Right atrium auricular region (tissue), 2 donors: ENCODE results near the gene NGEF. TPM values are rescaled to one million over a fixed set of nuclear protein-coding genes. Genes with fewer than 3 reads are reported as not detected.
A peak's percentile ranks its signal among the peaks of the same experiment; 100 is the strongest.

Experiments used
- DNase-seq: peaks from one replicate; pipeline ENCODE4 v3.0.0-alpha.2; 2019; ENCODE audit warnings: low spot score
- H3K27ac ChIP-seq, 2 donors: fragments of 200-600 bp; sonication (generic); 1 replicate in 1 of 2; 2 replicates in 1 of 2; pipeline ENCODE4 v1.5.1; 2016 to 2019
- H3K27me3 ChIP-seq, 2 donors: fragments of 200-600 bp; sonication (generic); one replicate each; pipeline versions ENCODE4 v1.5.1 to v1.6.0; 2017 to 2019
- H3K36me3 ChIP-seq: fragments of 200-600 bp; sonication (generic); one replicate; pipeline ENCODE4 v1.5.1; 2016
- H3K4me1 ChIP-seq, 2 donors: fragments of 200-600 bp; sonication (generic); one replicate each; pipeline versions ENCODE4 v1.5.1 to v1.6.0; 2017 to 2019
- H3K4me3 ChIP-seq, 2 donors: fragments of 200-600 bp; sonication (generic); 1 replicate in 1 of 2; 2 replicates in 1 of 2; pipeline ENCODE4 v1.5.1; 2017 to 2019; ENCODE audit warnings: mild to moderate bottlenecking in 1 of 2, moderate library complexity in 1 of 2
- H3K9me3 ChIP-seq, 2 donors: fragments of 200-600 bp; sonication (generic); one replicate each; pipeline ENCODE4 v1.5.1; 2019
- CTCF ChIP-seq, 2 donors: fragments of 200-600 bp; sonication (generic); IDR thresholded peaks; one replicate each; pipeline ENCODE4 v1.5.1; 2019; ENCODE audit warnings: antibody characterized with exemption in 2 of 2
- total RNA-seq, 2 donors: library from RNA; depleted of rRNA; stranded (reverse); fragments of >200 nt; gene quantifications; one replicate each; pipeline ENCODE4 v1.1.0, GENCODE V29; 2016

NGEF gene
- total RNA-seq, 2 donors from 2014 or later, result 1.4 to 4.8 TPM

- Histone ChIP-seq H3K36me3 (no peaks in the 10 kb centered on the region), H3K4me3 (no peak overlapping the region), H3K27ac (no peak overlapping the region), H3K4me1 (peaks cover 0 to 32% of the 10 kb centered on the region in 2 donors), H3K27me3 (no peaks in the 10 kb centered on the region), H3K9me3 (no peaks in the 10 kb centered on the region)
- TF ChIP-seq CTCF (IDR thresholded peaks at IDR 0.05), result no peak
- no peak for DNase-seq
These were observed 83.6 kb downstream of the NGEF start for GRCh38 chr2:232929303-232930058.

GRCh38 chr2:232928551-232929302 is 84.3 kb downstream of the NGEF start:
- no peaks in the 10 kb centered on the region for H3K9me3 ChIP-seq
- peaks cover 0 to 32% of the 10 kb centered on the region in 2 donors for H3K4me1 ChIP-seq
- H3K27me3 ChIP-seq, result no peaks in the 10 kb centered on the region
- H3K36me3 ChIP-seq, result no peaks in the 10 kb centered on the region
- no peak overlapping the region for H3K27ac ChIP-seq
- no peak for DNase-seq
- peak overlapping the region in 1 of 2 donors; percentile 34 for H3K4me3 ChIP-seq
- TF ChIP-seq CTCF (IDR thresholded peaks at IDR 0.05), result no peak

- H3K27me3 ChIP-seq, result no peaks in the 10 kb centered on the region
- no peak for TF ChIP-seq CTCF (IDR thresholded peaks at IDR 0.05)
- no peak for DNase-seq
- H3K27ac ChIP-seq, result no peak overlapping the region
- H3K4me1 ChIP-seq, result peaks cover 0 to 32% of the 10 kb centered on the region in 2 donors
- H3K36me3 ChIP-seq, result no peaks in the 10 kb centered on the region
- H3K4me3 ChIP-seq, result peak overlapping the region; percentile 39 to 51
- H3K9me3 ChIP-seq, result no peaks in the 10 kb centered on the region
These were observed 85.1 kb downstream of the NGEF start for GRCh38 chr2:232927793-232928550.

GRCh38 chr2:232927032-232927792 is 85.8 kb downstream of the NGEF start:
- Histone ChIP-seq H3K27ac (no peak overlapping the region), H3K36me3 (no peaks in the 10 kb centered on the region), H3K4me1 (peaks cover 0 to 32% of the 10 kb centered on the region in 2 donors), H3K9me3 (no peaks in the 10 kb centered on the region), H3K4me3 (peak overlapping the region; percentile 39 to 51), H3K27me3 (no peaks in the 10 kb centered on the region)
- no peak for DNase-seq
- TF ChIP-seq CTCF (IDR thresholded peaks at IDR 0.05), result no peak

GRCh38 chr2:232926431-232926939 is 86.6 kb downstream of the NGEF start:
- peaks cover 0 to 28% of the 10 kb centered on the region in 2 donors for H3K4me1 ChIP-seq
- H3K27ac ChIP-seq, result no peak overlapping the region
- no peaks in the 10 kb centered on the region for H3K9me3 ChIP-seq
- H3K27me3 ChIP-seq, result no peaks in the 10 kb centered on the region
- DNase-seq, result no peak
- peak overlapping the region in 1 of 2 donors; percentile 51 for H3K4me3 ChIP-seq
- no peak for TF ChIP-seq CTCF (IDR thresholded peaks at IDR 0.05)
- no peaks in the 10 kb centered on the region for H3K36me3 ChIP-seq
